ENCODE measurements around the gene CALHM5.
A peak's percentile ranks its signal among the peaks of the same experiment; 100 is the strongest.

CALHM5 gene

DNA sequence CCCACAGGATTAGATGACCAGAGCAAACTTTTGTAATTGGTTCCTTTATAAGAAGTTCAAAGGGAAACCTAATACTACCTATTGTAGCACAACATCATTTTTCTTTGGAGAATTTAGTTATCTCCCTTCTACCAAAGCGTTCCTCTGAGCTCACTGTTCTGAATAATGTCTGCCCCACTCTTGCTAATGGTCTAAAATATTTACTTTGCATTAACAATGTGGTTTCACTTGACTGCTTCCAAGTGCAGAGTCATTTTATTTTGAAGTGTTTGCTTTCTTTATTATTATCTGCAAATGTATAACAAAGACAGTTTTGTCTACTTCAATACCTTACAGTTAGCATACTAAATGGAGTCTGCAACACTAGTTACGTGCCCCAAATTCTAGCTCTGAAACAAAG lies 19.0 kb downstream of the CALHM5 start:
- Histone ChIP-seq H3F3A (ENCODE audit: insufficient read depth, low read length) (no peaks in the 10 kb centered on the region), H3K27me3 (replicated peaks; ENCODE audit: insufficient read depth, low read length) (no peaks in the 10 kb centered on the region), H3K4me1 (ENCODE audit: low read length) (no peaks in the 10 kb centered on the region), H3K27ac (ENCODE audit: low read length) (no peak overlapping the region), H3K36me3 (replicated peaks; ENCODE audit: insufficient read depth, low read length) (no peaks in the 10 kb centered on the region), H3K9ac (ENCODE audit: low read length) (no peak overlapping the region), H3K4me3 (ENCODE audit: low read length) (no peak overlapping the region), H3K9me2 (replicated peaks; ENCODE audit: insufficient read depth, low read length) (no peaks in the 10 kb centered on the region), H4K20me1 (ENCODE audit: insufficient read depth, low read length) (no peaks in the 10 kb centered on the region), H3K4me2 (ENCODE audit: low read depth, low read length) (no peak overlapping the region), H2AFZ (ENCODE audit: low read length) (no peak overlapping the region), H3K79me2 (ENCODE audit: low read length) (no peaks in the 10 kb centered on the region), H3K9me3 (replicated peaks; ENCODE audit: insufficient read depth, low read length) (no peaks in the 10 kb centered on the region)
- no peak for DNase-seq
- no peak for TF ChIP-seq EZH2 (optimal IDR thresholded peaks at IDR 0.05; ENCODE audit: low read depth, low read length)
- no peak for TF ChIP-seq EZH2phosphoT487 (IDR thresholded peaks at IDR 0.05; ENCODE audit: low read length)
- TF ChIP-seq, protein P1, sequence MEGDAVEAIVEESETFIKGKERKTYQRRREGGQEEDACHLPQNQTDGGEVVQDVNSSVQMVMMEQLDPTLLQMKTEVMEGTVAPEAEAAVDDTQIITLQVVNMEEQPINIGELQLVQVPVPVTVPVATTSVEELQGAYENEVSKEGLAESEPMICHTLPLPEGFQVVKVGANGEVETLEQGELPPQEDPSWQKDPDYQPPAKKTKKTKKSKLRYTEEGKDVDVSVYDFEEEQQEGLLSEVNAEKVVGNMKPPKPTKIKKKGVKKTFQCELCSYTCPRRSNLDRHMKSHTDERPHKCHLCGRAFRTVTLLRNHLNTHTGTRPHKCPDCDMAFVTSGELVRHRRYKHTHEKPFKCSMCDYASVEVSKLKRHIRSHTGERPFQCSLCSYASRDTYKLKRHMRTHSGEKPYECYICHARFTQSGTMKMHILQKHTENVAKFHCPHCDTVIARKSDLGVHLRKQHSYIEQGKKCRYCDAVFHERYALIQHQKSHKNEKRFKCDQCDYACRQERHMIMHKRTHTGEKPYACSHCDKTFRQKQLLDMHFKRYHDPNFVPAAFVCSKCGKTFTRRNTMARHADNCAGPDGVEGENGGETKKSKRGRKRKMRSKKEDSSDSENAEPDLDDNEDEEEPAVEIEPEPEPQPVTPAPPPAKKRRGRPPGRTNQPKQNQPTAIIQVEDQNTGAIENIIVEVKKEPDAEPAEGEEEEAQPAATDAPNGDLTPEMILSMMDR (IDR thresholded peaks at IDR 0.05; ENCODE audit: low read length), result no peak

DNA sequence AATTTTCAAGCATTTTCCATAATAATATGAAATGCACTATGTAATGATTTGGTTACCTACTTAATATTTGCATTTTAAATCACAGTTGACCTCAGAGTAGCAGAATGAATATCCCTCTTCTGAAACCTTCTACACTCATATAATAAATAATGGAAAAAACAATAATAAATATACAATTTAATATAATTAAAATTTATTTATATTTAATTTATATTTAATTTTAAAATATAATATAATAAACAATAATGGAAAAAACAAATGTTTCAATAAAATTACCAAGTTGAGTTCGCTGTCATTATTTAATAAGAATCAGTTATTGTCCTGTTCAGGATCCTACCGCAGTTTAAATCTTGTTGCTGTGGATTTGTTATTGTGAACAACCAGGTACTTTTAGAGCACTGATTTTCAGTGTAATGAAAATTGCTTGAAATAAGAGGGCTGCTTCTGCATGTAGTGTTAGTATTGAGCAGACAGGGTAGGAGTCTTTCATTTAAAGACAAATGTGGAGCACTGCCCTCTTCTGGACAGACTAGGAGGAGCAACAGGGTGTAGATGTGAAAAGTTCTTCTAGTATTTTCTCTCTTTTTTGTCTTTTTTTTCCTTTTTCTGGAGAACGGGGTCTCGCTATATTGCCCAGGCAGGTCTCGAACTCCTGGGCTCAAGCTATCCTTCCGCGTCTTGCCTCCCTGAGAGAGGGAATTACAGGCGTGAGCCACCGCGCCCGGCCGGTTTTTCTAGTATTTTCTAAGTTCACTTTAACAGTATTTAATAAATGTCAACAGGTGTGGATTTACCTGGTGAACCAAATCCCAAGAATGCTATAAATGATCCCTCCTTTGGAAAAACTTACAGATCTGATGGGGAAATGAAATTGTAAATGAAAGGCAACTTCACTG lies 20.5 kb downstream of the CALHM5 start:
- DNase-seq, result peak; percentile 61
- TF ChIP-seq, protein P1 (IDR thresholded peaks at IDR 0.05; ENCODE audit: low read length), result peak; percentile 70
- TF ChIP-seq EZH2phosphoT487 (IDR thresholded peaks at IDR 0.05; ENCODE audit: low read length) (no peak), EZH2 (optimal IDR thresholded peaks at IDR 0.05; ENCODE audit: low read depth, low read length) (no peak)
- no peaks in the 10 kb centered on the region for H3K4me1 ChIP-seq (ENCODE audit: low read length)
- H3K79me2 ChIP-seq (ENCODE audit: low read length), result no peaks in the 10 kb centered on the region
- H3K27ac ChIP-seq (ENCODE audit: low read length), result no peak overlapping the region
- no peaks in the 10 kb centered on the region for H3K27me3 ChIP-seq (replicated peaks; ENCODE audit: insufficient read depth, low read length)
- no peaks in the 10 kb centered on the region for H4K20me1 ChIP-seq (ENCODE audit: insufficient read depth, low read length)
- no peaks in the 10 kb centered on the region for H3K9me2 ChIP-seq (replicated peaks; ENCODE audit: insufficient read depth, low read length)
- H3K36me3 ChIP-seq (replicated peaks; ENCODE audit: insufficient read depth, low read length), result no peaks in the 10 kb centered on the region
- no peaks in the 10 kb centered on the region for H3K9me3 ChIP-seq (replicated peaks; ENCODE audit: insufficient read depth, low read length)
- no peak overlapping the region for H3K4me3 ChIP-seq (ENCODE audit: low read length)
- H2AFZ ChIP-seq (ENCODE audit: low read length), result no peak overlapping the region
- no peak overlapping the region for H3K9ac ChIP-seq (ENCODE audit: low read length)
- no peaks in the 10 kb centered on the region for H3F3A ChIP-seq (ENCODE audit: insufficient read depth, low read length)
- H3K4me2 ChIP-seq (ENCODE audit: low read depth, low read length), result no peak overlapping the region

DNA sequence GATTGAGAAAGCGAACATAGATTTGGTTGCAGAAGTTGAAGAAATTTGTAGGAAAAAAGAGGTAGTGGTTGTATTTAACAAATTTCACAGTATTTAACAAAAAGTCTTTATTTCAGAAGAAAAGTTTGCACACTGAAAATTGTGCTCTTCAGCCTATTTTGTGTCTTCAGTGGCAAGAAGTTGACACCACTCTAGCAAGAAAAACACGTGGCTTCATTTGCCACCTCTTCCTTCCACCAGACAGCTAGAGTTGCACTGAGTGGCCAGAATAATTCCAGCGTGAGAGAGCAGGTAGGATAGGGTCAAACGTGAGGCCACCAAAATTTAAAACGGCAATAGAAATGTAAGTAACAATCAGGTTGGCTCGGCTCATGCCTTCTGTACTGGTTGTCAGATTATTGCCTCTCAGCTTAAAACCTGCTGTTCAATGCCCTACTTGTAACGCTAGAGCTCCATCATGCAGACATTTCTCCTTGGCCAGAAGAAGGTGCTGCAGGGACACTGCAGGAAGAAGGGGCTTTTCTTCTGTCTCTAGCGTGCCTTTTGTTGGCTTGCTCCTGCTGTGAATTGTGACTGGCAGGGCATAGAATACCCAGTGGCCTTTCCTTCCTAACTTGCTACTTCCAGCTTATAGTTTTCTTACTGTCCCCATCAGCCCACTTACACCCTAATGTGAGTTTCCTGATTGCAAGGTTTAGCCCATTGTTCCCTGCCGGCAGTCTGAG lies 22.0 kb downstream of the CALHM5 start:
- TF ChIP-seq, protein P1 (IDR thresholded peaks at IDR 0.05; ENCODE audit: low read length), result no peak
- no peak for TF ChIP-seq EZH2 (optimal IDR thresholded peaks at IDR 0.05; ENCODE audit: low read depth, low read length)
- TF ChIP-seq EZH2phosphoT487 (IDR thresholded peaks at IDR 0.05; ENCODE audit: low read length), result no peak
- Histone ChIP-seq H3K79me2 (ENCODE audit: low read length) (no peaks in the 10 kb centered on the region), H3K9ac (ENCODE audit: low read length) (no peak overlapping the region), H3K4me3 (ENCODE audit: low read length) (no peak overlapping the region), H2AFZ (ENCODE audit: low read length) (no peak overlapping the region), H3F3A (ENCODE audit: insufficient read depth, low read length) (no peaks in the 10 kb centered on the region), H3K4me2 (ENCODE audit: low read depth, low read length) (no peak overlapping the region), H3K9me2 (replicated peaks; ENCODE audit: insufficient read depth, low read length) (no peaks in the 10 kb centered on the region), H3K27me3 (replicated peaks; ENCODE audit: insufficient read depth, low read length) (no peaks in the 10 kb centered on the region), H3K9me3 (replicated peaks; ENCODE audit: insufficient read depth, low read length) (no peaks in the 10 kb centered on the region), H4K20me1 (ENCODE audit: insufficient read depth, low read length) (no peaks in the 10 kb centered on the region), H3K4me1 (ENCODE audit: low read length) (no peaks in the 10 kb centered on the region), H3K27ac (ENCODE audit: low read length) (no peak overlapping the region), H3K36me3 (replicated peaks; ENCODE audit: insufficient read depth, low read length) (no peaks in the 10 kb centered on the region)
- no peak for DNase-seq
